Kidney (tissue), 14 donors: ENCODE data around the gene SLC22A13. TPM values are rescaled to one million over a fixed set of nuclear protein-coding genes. Genes with fewer than 3 reads are reported as not detected.
A peak's percentile ranks its signal among the peaks of the same experiment; 100 is the strongest.

ENCODE experiments used
- DNase-seq, 5 donors: peaks; one replicate each; pipeline ENCODE4 v3.0.0-alpha.2; 2013 to 2020
- FAIRE-seq: peaks from 2 replicates; lab custom pipeline; 2012; peaks lifted over from hg19 to GRCh38; lab: Jason Lieb, UNC
- H3K27ac ChIP-seq, 2 donors: one replicate each; pipeline ENCODE4 v1.7.0; 2013; ENCODE audit warnings: low read depth in 2 of 2, low read length in 2 of 2, inconsistent platforms in 1 of 2
- H3K27me3 ChIP-seq: one replicate; pipeline ENCODE4 v1.7.1; 2013; ENCODE audit warnings: low read length, inconsistent platforms; ENCODE audit not compliant: control insufficient read depth, insufficient read depth
- H3K36me3 ChIP-seq, 3 donors: one replicate each; pipeline versions ENCODE4 v1.7.0 to v1.7.1; 2013; ENCODE audit warnings: low read length in 3 of 3, control low read depth in 1 of 3, inconsistent platforms in 1 of 3; ENCODE audit not compliant: insufficient read depth in 3 of 3, control insufficient read depth in 2 of 3
- H3K4me1 ChIP-seq, 3 donors: one replicate each; pipeline versions ENCODE4 v1.7.0 to v1.7.1; 2013; ENCODE audit warnings: low read length in 3 of 3, inconsistent platforms in 1 of 3, low read depth in 1 of 3; ENCODE audit not compliant: control insufficient read depth in 2 of 3, insufficient read depth in 2 of 3
- H3K4me3 ChIP-seq, 3 donors: one replicate each; pipeline versions ENCODE4 v1.7.0 to v1.8.1; 2013; ENCODE audit warnings: low read length in 3 of 3, control low read depth in 1 of 3, inconsistent platforms in 1 of 3
- H3K9ac ChIP-seq, 3 donors: one replicate each; pipeline versions ENCODE4 v1.7.0 to v1.7.1; 2013; ENCODE audit warnings: low read length in 3 of 3, control low read depth in 1 of 3, inconsistent platforms in 1 of 3
- H3K9me3 ChIP-seq, 3 donors: one replicate each; pipeline versions ENCODE4 v1.7.0 to v1.7.1; 2013; ENCODE audit warnings: low read length in 3 of 3, control low read depth in 1 of 3, inconsistent platforms in 1 of 3; ENCODE audit not compliant: control insufficient read depth in 2 of 3, insufficient read depth in 1 of 3
- CTCF ChIP-seq: IDR thresholded peaks from 3 replicates; pipeline ENCODE4 v1.5.1; 2012; ENCODE audit warnings: mild to moderate bottlenecking, moderate library complexity, borderline replicate concordance; ENCODE audit not compliant: insufficient read depth; ENCODE audit errors: extremely low read depth
- intact Hi-C: fragments of 100-400 bp; cut with DNase I; formaldehyde crosslinking; loops from one replicate; pipeline ENCODE4 v1.11.1; 2022
- polyA plus RNA-seq: library from polyadenylated mRNA; stranded (reverse); fragments of 350-450 nt; fragmentation: Illumina TruSeq; extraction: RNeasy Lipid Tissue Mini Kit (QIAGEN cat#74804); gene quantifications from one replicate; pipeline ENCODE4 v1.2.3, GENCODE V29; 2014; ENCODE audit warnings: low read depth, low replicate concordance; ENCODE audit not compliant: insufficient read depth
- total RNA-seq: library from RNA; stranded (reverse); fragmentation: NEBNext Ultra II Directional; extraction: Animal tissue kit (Norgen Biotek cat#: 25700); gene quantifications from one replicate; pipeline ENCODE4 v1.2.1, GENCODE V29; 2021
- donor health status: control.
- donor health status: control.
- donor health status: control.
- donor health status: control.
- donor health status: control.
- donor health status: DM: yes; HTN: yes; CAD: no.
- donor health status: Normal renal cell carcinoma (clear cell type).

SLC22A13 gene
- total and polyA plus RNA-seq, 2 donors from 2014 or later = 0.16 to 9.9 TPM

- no peak for TF ChIP-seq CTCF
- Histone ChIP-seq H3K36me3 (no peaks in the 10 kb centered on the region), H3K27ac (no peak overlapping the region), H3K9ac (no peak overlapping the region), H3K27me3 (no peaks in the 10 kb centered on the region), H3K9me3 (no peaks in the 10 kb centered on the region), H3K4me3 (no peak overlapping the region), H3K4me1 (no peaks in the 10 kb centered on the region)
- intact Hi-C loops = no loop called here
- no peak for DNase-seq
- no peak for FAIRE-seq
Observed at GRCh38 chr3:38297537-38297936, 31.9 kb downstream of the SLC22A13 start.

- no peak overlapping the region for H3K9ac ChIP-seq
- no peaks in the 10 kb centered on the region for H3K27me3 ChIP-seq
- FAIRE-seq = no peak
- intact Hi-C loops = no loop called here
- H3K9me3 ChIP-seq = no peaks in the 10 kb centered on the region
- H3K36me3 ChIP-seq = no peaks in the 10 kb centered on the region
- no peak overlapping the region for H3K4me3 ChIP-seq
- DNase-seq = no peak
- no peak overlapping the region for H3K27ac ChIP-seq
- H3K4me1 ChIP-seq = no peaks in the 10 kb centered on the region
- TF ChIP-seq CTCF = peak; percentile 18
Observed at GRCh38 chr3:38297947-38298711, 32.5 kb downstream of the SLC22A13 start.

GRCh38 chr3:38306941-38307340, 41.3 kb downstream of the SLC22A13 start:
- TF ChIP-seq CTCF = no peak
- FAIRE-seq (no peak), DNase-seq (no peak)
- Histone ChIP-seq H3K9ac (no peak overlapping the region), H3K4me3 (no peak overlapping the region), H3K36me3 (no peaks in the 10 kb centered on the region), H3K4me1 (no peaks in the 10 kb centered on the region), H3K27ac (no peak overlapping the region), H3K27me3 (no peaks in the 10 kb centered on the region), H3K9me3 (no peaks in the 10 kb centered on the region)
- intact Hi-C loops = no loop called here
